HepG2 (cell line): ENCODE measurements around the gene GLDN. TPM values are rescaled to one million over a fixed set of nuclear protein-coding genes. Genes with fewer than 3 reads are reported as not detected.

Experiments used
- ATAC-seq: fragments of 200-7000 bp; cut with Tn5 transposase; 3 replicates; pipeline ENCODE4 v1.9.1; 2020; ENCODE audit warnings: mild to moderate bottlenecking, moderate library complexity
- BruUV-seq: library from RNA; stranded (reverse); fragments of 400-500 nt; replicated peaks from 2 replicates; lab custom pipeline; 2021; lab: Mats Ljungman, UMichigan
- CTCF ChIA-PET: fragments of 300-600 bp; formaldehyde crosslinking; extraction: SDS; loops from one replicate; lab custom pipeline; 2021; ENCODE audit warnings: low total read pairs, inconsistent platforms, low intra/inter-chr PET ratio; lab: Yijun Ruan, JAX
- POLR2A ChIA-PET: fragments of 350-600 bp; sonication (Branson Sonifier 250); formaldehyde crosslinking; loops from one replicate; lab custom pipeline; 2020; ENCODE audit warnings: antibody characterized with exemption, inconsistent platforms; lab: Yijun Ruan, JAX
- DNase-seq: peaks from one replicate; pipeline ENCODE4 v3.0.0-alpha.2; 2015; ENCODE audit warnings: low spot score
- FAIRE-seq: peaks from 3 replicates; lab custom pipeline; 2011; peaks lifted over from hg19 to GRCh38; lab: Jason Lieb, UNC
- H2AFZ ChIP-seq: one replicate; pipeline ENCODE4 v1.6.1; 2011; ENCODE audit warnings: low read length, inconsistent platforms
- H3K27ac ChIP-seq: fragments of 300-600 bp; 3 replicates; pipeline ENCODE4 v1.8.0; 2011; ENCODE audit warnings: mixed run types, mild to moderate bottlenecking, mixed read lengths, low read length, inconsistent platforms; ENCODE audit not compliant: insufficient read depth; ENCODE audit errors: extremely low read length
- H3K27me3 ChIP-seq, 2 experiments: fragments of 200-600 bp in 1 of 2; 2 replicates in 1 of 2; 3 replicates in 1 of 2; pipeline versions ENCODE4 v1.6.0 to v1.8.0; 2011; ENCODE audit warnings: low read length in 2 of 2, mild to moderate bottlenecking in 2 of 2, moderate library complexity in 2 of 2, inconsistent platforms in 1 of 2; ENCODE audit not compliant: insufficient read depth in 2 of 2, control insufficient read depth in 1 of 2
- H3K36me3 ChIP-seq, 2 experiments: fragments of 200-600 bp in 1 of 2; replicated peaks in 1 of 2; 2 replicates in 1 of 2; 3 replicates in 1 of 2; pipeline versions ENCODE4 v1.5.1 to v1.8.0; 2011; ENCODE audit warnings: low read length in 2 of 2, inconsistent platforms in 1 of 2; ENCODE audit not compliant: insufficient read depth in 2 of 2, control insufficient read depth in 1 of 2
- H3K4me1 ChIP-seq: 2 replicates; pipeline ENCODE4 v1.5.1; 2012; ENCODE audit warnings: low read length, inconsistent platforms; ENCODE audit not compliant: insufficient read depth
- H3K4me2 ChIP-seq: 2 replicates; pipeline ENCODE4 v1.6.0; 2011; ENCODE audit warnings: low read depth, low read length, inconsistent platforms
- H3K4me3 ChIP-seq, 3 experiments: fragments of 200-600 bp in 1 of 3; sonication (generic), shearing (Covaris generic) in 1 of 3; replicated peaks in 1 of 3; 2 replicates each; pipeline ENCODE4 v1.5.1; 2011 to 2016; ENCODE audit warnings: low read length in 3 of 3, inconsistent platforms in 2 of 3, low read depth in 2 of 3, mild to moderate bottlenecking in 2 of 3, control low read depth in 1 of 3, mixed read lengths in 1 of 3; ENCODE audit not compliant: insufficient read depth in 1 of 3
- H3K79me2 ChIP-seq: one replicate; pipeline ENCODE4 v1.6.1; 2011; ENCODE audit warnings: low read length, inconsistent platforms; ENCODE audit not compliant: insufficient read depth
- H3K9ac ChIP-seq: 2 replicates; pipeline ENCODE4 v1.6.0; 2011; ENCODE audit warnings: mild to moderate bottlenecking, low read depth, low read length, inconsistent platforms; ENCODE audit not compliant: insufficient read depth
- H3K9me3 ChIP-seq: 2 replicates; pipeline ENCODE4 v1.5.1; 2012; ENCODE audit warnings: mild to moderate bottlenecking, low read length
- H4K20me1 ChIP-seq: 2 replicates; pipeline ENCODE4 v1.6.0; 2011; ENCODE audit warnings: inconsistent platforms, mild to moderate bottlenecking, low read length, moderate library complexity; ENCODE audit not compliant: insufficient read depth
- ATF7 ChIP-seq, 2 experiments: fragments of 450-650 bp in 1 of 2; sonication (generic) in 1 of 2; formaldehyde crosslinking in 1 of 2; IDR thresholded peaks; 2 replicates each; pipeline versions ENCODE4 v1.4.0 to v1.6.1; 2016 to 2020; ENCODE audit warnings: antibody characterized with exemption in 1 of 2, mild to moderate bottlenecking in 1 of 2, missing genetic modification reagents in 1 of 2
- E2F2 ChIP-seq: sonication (generic); formaldehyde crosslinking; IDR thresholded peaks from 2 replicates; pipeline ENCODE4 v1.4.0; 2020; ENCODE audit warnings: missing genetic modification reagents, borderline replicate concordance
- GPBP1L1 ChIP-seq: sonication (generic); formaldehyde crosslinking; IDR thresholded peaks from 2 replicates; pipeline ENCODE4 v1.5.0; 2020; ENCODE audit warnings: mild to moderate bottlenecking, missing genetic modification reagents
- JUND ChIP-seq: sonication (generic); formaldehyde crosslinking; IDR thresholded peaks from 2 replicates; pipeline ENCODE4 v1.8.0; 2022; ENCODE audit warnings: mild to moderate bottlenecking, missing genetic modification reagents
- KDM6A ChIP-seq: IDR thresholded peaks from 2 replicates; pipeline ENCODE4 v1.6.1; 2016; ENCODE audit warnings: low read depth
- MLX ChIP-seq: IDR thresholded peaks from 2 replicates; pipeline ENCODE4 v1.6.1; 2016
- NFYB ChIP-seq: sonication (generic); formaldehyde crosslinking; IDR thresholded peaks from 2 replicates; pipeline ENCODE4 v1.4.0; 2020; ENCODE audit warnings: missing genetic modification reagents
- PHF21A ChIP-seq: sonication (generic); formaldehyde crosslinking; IDR thresholded peaks from 2 replicates; pipeline ENCODE4 v1.5.0; 2020; ENCODE audit warnings: mild to moderate bottlenecking, missing genetic modification reagents
- SALL1 ChIP-seq: sonication (generic); formaldehyde crosslinking; IDR thresholded peaks from 2 replicates; pipeline ENCODE4 v1.8.0; 2022; ENCODE audit warnings: mild to moderate bottlenecking, missing genetic modification reagents
- SIX1 ChIP-seq: sonication (generic); formaldehyde crosslinking; IDR thresholded peaks from 2 replicates; pipeline ENCODE4 v1.4.0; 2020; ENCODE audit warnings: missing genetic modification reagents, borderline replicate concordance
- SMAD1 ChIP-seq: sonication (generic); formaldehyde crosslinking; IDR thresholded peaks from 2 replicates; pipeline ENCODE4 v1.4.0; 2020; ENCODE audit warnings: missing genetic modification reagents, low read depth, mild to moderate bottlenecking, borderline replicate concordance
- SNRNP70 ChIP-seq: fragments of 200-400 bp; formaldehyde crosslinking; IDR thresholded peaks from 2 replicates; pipeline ENCODE4 v1.6.1; 2017; ENCODE audit warnings: mild to moderate bottlenecking, low read depth, low read length, moderate library complexity
- ZBTB2 ChIP-seq: sonication (generic); formaldehyde crosslinking; IDR thresholded peaks from 2 replicates; pipeline ENCODE4 v1.8.0; 2022; ENCODE audit warnings: low read depth, missing genetic modification reagents
- ZBTB38 ChIP-seq: sonication (generic); formaldehyde crosslinking; IDR thresholded peaks from 2 replicates; pipeline ENCODE4 v1.5.1; 2020; ENCODE audit warnings: mild to moderate bottlenecking, missing genetic modification reagents
- ZNF205 ChIP-seq: IDR thresholded peaks from 2 replicates; pipeline ENCODE4 v1.6.1; 2018; ENCODE audit warnings: missing biosample characterization, missing genetic modification reagents
- ZNF253 ChIP-seq: sonication (generic); formaldehyde crosslinking; IDR thresholded peaks from 2 replicates; pipeline ENCODE4 v1.8.0; 2022; ENCODE audit warnings: mild to moderate bottlenecking, missing genetic modification reagents, borderline replicate concordance
- ZNF326 ChIP-seq: sonication (generic); formaldehyde crosslinking; IDR thresholded peaks from 2 replicates; pipeline ENCODE4 v1.4.0; 2020; ENCODE audit warnings: missing genetic modification reagents, borderline replicate concordance
- ZNF629 ChIP-seq: sonication (generic); formaldehyde crosslinking; conservative IDR thresholded peaks from 2 replicates; pipeline ENCODE4 v1.5.0; 2020; ENCODE audit warnings: missing genetic modification reagents
- WGBS: methylation state at CpG from one replicate; pipeline ENCODE4 v1.1.6; 2017; ENCODE audit warnings: low lambda C conversion rate; 5-methylcytosine and 5-hydroxymethylcytosine counted together
- in situ Hi-C: cut with HindIII; loops from 2 replicates; pipeline ENCODE4 v1.10.0; 2017; ENCODE audit warnings: low pct_unique_long_range_greater_than_20kb; ENCODE audit not compliant: extremely low pct_ligation_motif_present
- intact Hi-C: fragments of 100-400 bp; cut with micrococcal nuclease; formaldehyde crosslinking; loops from one replicate; pipeline ENCODE4 v1.10.0; 2022; ENCODE audit not compliant: unreplicated experiment
- polyA plus RNA-seq, 8 experiments: library from polyadenylated mRNA; depleted of rRNA in 3 of 8; stranded (reverse) in 7 of 8; unstranded in 1 of 8; fragments of >200 nt; fragmentation: Illumina TruSeq in 4 of 8; extraction: Trizol in 4 of 8; gene quantifications; 2 replicates each; pipeline versions ENCODE4 v1.2.1 to v1.2.3, GENCODE V29; 2011 to 2016; ENCODE audit warnings: low read depth in 4 of 8, missing spikeins in 1 of 8, mixed read lengths in 1 of 8; ENCODE audit not compliant: insufficient read depth in 1 of 8
- total RNA-seq, 5 experiments: library from RNA; depleted of rRNA; stranded (reverse); fragments of >200 nt; fragmentation: Illumina TruSeq; extraction: Trizol; gene quantifications; 2 replicates each; pipeline ENCODE4 v1.2.3, GENCODE V29; 2016; ENCODE audit warnings: low read depth in 1 of 5

The GLDN gene
- total and polyA plus RNA-seq, 2 of the 13 experiments (the other 11 are each of a cell fraction or from before 2014, with no cell fraction given): 0.86 to 1.0 TPM

- WGBS: 88% methylated on average over 5 of the region's 5 CpGs
- TF ChIP-seq ZNF205 (no peak), GPBP1L1 (CRISPR knock-in tag) (no peak), PHF21A (CRISPR knock-in tag) (no peak), NFYB (CRISPR knock-in tag) (no peak), MLX (CRISPR knock-in tag) (no peak), SMAD1 (CRISPR knock-in tag) (no peak), ATF7 (IDR thresholded peaks at IDR 0.05) (no peak), ATF7 (CRISPR knock-in tag; IDR thresholded peaks at IDR 0.05) (no peak), ZNF253 (CRISPR knock-in tag) (no peak), SNRNP70 (no peak), KDM6A (CRISPR knock-in tag) (no peak), SALL1 (CRISPR knock-in tag) (no peak), E2F2 (CRISPR knock-in tag) (no peak), ZBTB2 (no peak), ZNF326 (CRISPR knock-in tag) (no peak), ZBTB38 (CRISPR knock-in tag) (no peak), JUND (CRISPR knock-in tag) (no peak), SIX1 (CRISPR knock-in tag) (no peak), ZNF629 (CRISPR knock-in tag) (no peak)
- in situ Hi-C loops (no loop called here), intact Hi-C loops (no loop called here)
- Histone ChIP-seq H3K36me3 (no peaks in the 10 kb centered on the region), H3K9ac (no peak overlapping the region), H3K4me1 (peaks cover 29% of the 10 kb centered on the region), H3K4me3 (no peak overlapping the region), H2AFZ (no peak overlapping the region), H3K27ac (no peak overlapping the region), H3K9me3 (no peaks in the 10 kb centered on the region), H3K27me3 (peaks cover 0 to 2% of the 10 kb centered on the region in 2 experiments; a peak in 3 of 5 replicates), H3K79me2 (no peaks in the 10 kb centered on the region), H4K20me1 (no peaks in the 10 kb centered on the region), H3K4me2 (no peak overlapping the region)
- DNase-seq (no peak), ATAC-seq (no peak), FAIRE-seq (no peak)
- POLR2A ChIA-PET: no interaction called here
- no TSS peak for BruUV-seq
- CTCF ChIA-PET: no interaction called here
Observed at GRCh38 chr15:51335087-51335486, 6.4 kb upstream of the GLDN start.
